ENCODE data around the gene MYO1B. TPM values are rescaled to one million over a fixed set of nuclear protein-coding genes. Genes with fewer than 3 reads are reported as not detected.
A peak's percentile ranks its signal among the peaks of the same experiment; 100 is the strongest.

MYO1B gene
- total and polyA plus RNA-seq, 2 experiments from 2014 or later = 126 to 197 TPM

GRCh38 chr2:191299866-191300265 is 54.7 kb downstream of the MYO1B start:
- peaks cover 45% of the 10 kb centered on the region for H3F3A ChIP-seq (ENCODE audit: insufficient read depth)
- H3K4me1 ChIP-seq (ENCODE audit: insufficient read depth) = peaks cover 71% of the 10 kb centered on the region
- no peaks in the 10 kb centered on the region for H3K9me2 ChIP-seq (ENCODE audit: insufficient read depth)
- H3K4me3 ChIP-seq = no peak overlapping the region
- H2AFZ ChIP-seq = no peak overlapping the region
- H3K9me3 ChIP-seq (ENCODE audit: low read depth) = no peaks in the 10 kb centered on the region
- no peaks in the 10 kb centered on the region for H3K27me3 ChIP-seq (replicated peaks; ENCODE audit: insufficient read depth)
- H4K20me1 ChIP-seq (ENCODE audit: insufficient read depth) = no peaks in the 10 kb centered on the region
- TF ChIP-seq EZH2 (IDR thresholded peaks at IDR 0.05; ENCODE audit: insufficient read depth, poor library complexity, severe bottlenecking) (no peak), EZH2phosphoT487 (IDR thresholded peaks at IDR 0.05; ENCODE audit: insufficient read depth, low read depth) (no peak)
- H3K9ac ChIP-seq = no peak overlapping the region
- H3K79me2 ChIP-seq (ENCODE audit: insufficient read depth) = peaks cover 97% of the 10 kb centered on the region
- H3K27ac ChIP-seq = peak overlapping the region; percentile 50
- in situ Hi-C loops (cut with MboI) = no loop called here
- WGBS, 2 experiments (ENCODE audit: low coverage in 1 of 2, low lambda C conversion rate in 2 of 2, missing lambda C conversion rate in 2 of 2) = 89 to 100% methylated on average over 1 of the region's 1 CpG
- no peak overlapping the region for H3K4me2 ChIP-seq (ENCODE audit: unreplicated experiment)
- no peak for DNase-seq
- peaks cover 8% of the 10 kb centered on the region; the same call in 1 of the 2 replicates for H3K36me3 ChIP-seq (ENCODE audit: low read depth)

DNA sequence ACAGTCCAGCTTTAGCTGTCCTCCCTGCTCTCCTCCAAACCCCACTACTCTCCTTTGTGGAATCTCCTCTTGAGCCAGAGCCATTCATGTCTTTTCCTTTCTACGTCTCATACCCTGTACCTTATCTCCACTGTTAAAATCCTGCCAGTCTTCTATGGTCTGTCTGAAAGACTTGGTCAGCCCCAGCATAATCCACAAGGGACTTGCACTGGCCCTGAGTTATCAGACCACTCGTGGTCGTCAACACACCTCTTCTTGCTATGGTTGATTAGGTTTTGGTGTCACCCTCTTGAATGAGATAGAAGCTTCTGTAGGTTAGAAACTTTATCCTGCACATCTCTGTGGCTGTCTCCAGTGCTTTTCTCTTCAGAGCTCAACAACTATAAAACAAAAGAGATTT is 56.8 kb downstream of the MYO1B start:
- H3K9me2 ChIP-seq (ENCODE audit: insufficient read depth) = no peaks in the 10 kb centered on the region
- no peak overlapping the region for H2AFZ ChIP-seq
- no peak overlapping the region for H3K9ac ChIP-seq
- peaks cover 60% of the 10 kb centered on the region for H3K4me1 ChIP-seq (ENCODE audit: insufficient read depth)
- WGBS, 2 experiments (ENCODE audit: low coverage in 1 of 2, low lambda C conversion rate in 2 of 2, missing lambda C conversion rate in 2 of 2) = 97 to 99% methylated on average over 3 of the region's 3 CpGs
- H3K36me3 ChIP-seq (ENCODE audit: low read depth) = peaks cover 8% of the 10 kb centered on the region; the same call in 1 of the 2 replicates
- H3K27ac ChIP-seq = no peak overlapping the region
- no peaks in the 10 kb centered on the region for H3K27me3 ChIP-seq (replicated peaks; ENCODE audit: insufficient read depth)
- TF ChIP-seq EZH2 (IDR thresholded peaks at IDR 0.05; ENCODE audit: insufficient read depth, poor library complexity, severe bottlenecking) (no peak), EZH2phosphoT487 (IDR thresholded peaks at IDR 0.05; ENCODE audit: insufficient read depth, low read depth) (no peak)
- no peak overlapping the region for H3K4me3 ChIP-seq
- H3K9me3 ChIP-seq (ENCODE audit: low read depth) = no peaks in the 10 kb centered on the region
- in situ Hi-C loops (cut with MboI) = no loop called here
- H3K4me2 ChIP-seq (ENCODE audit: unreplicated experiment) = no peak overlapping the region
- H3F3A ChIP-seq (ENCODE audit: insufficient read depth) = peaks cover 32% of the 10 kb centered on the region
- peaks cover 98% of the 10 kb centered on the region for H3K79me2 ChIP-seq (ENCODE audit: insufficient read depth)
- DNase-seq = no peak
- no peaks in the 10 kb centered on the region for H4K20me1 ChIP-seq (ENCODE audit: insufficient read depth)

DNA sequence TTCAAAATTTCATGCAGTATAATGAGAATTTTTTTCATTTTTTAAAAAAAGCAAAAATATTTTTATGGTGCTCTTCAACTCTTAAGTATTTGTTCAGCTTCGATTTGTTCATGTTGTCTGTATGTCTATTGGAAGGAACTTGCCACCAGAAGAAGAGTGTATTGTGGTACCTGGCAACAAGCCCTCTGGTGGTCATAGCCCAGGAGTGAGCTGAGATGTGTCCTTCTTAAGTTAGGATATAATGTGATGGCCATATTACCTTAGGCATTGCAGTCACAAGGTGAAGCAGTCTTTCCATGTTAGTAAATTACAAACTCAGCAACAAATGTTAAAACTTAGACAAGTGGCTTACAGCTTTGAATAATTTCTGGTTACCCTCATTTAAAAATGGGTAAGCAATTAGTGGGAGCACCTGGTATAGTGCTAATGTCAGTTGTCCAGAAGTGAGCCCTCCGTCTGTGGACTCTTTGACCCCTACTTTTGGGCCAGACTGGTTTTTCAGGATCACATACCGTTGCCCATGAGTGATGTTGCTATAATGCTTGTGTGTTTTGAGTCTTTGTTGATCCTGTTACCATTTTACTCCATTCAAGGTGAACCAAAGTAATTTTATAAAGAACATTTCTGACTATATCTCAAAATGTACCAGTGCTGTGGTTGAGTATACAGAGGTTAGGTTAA is 57.4 kb downstream of the MYO1B start:
- Histone ChIP-seq H3K4me3 (no peak overlapping the region), H3F3A (ENCODE audit: insufficient read depth) (peaks cover 25% of the 10 kb centered on the region), H3K36me3 (ENCODE audit: low read depth) (peaks cover 8% of the 10 kb centered on the region; the same call in 1 of the 2 replicates), H2AFZ (no peak overlapping the region), H3K9me3 (ENCODE audit: low read depth) (no peaks in the 10 kb centered on the region), H3K9ac (no peak overlapping the region), H4K20me1 (ENCODE audit: insufficient read depth) (no peaks in the 10 kb centered on the region), H3K27me3 (replicated peaks; ENCODE audit: insufficient read depth) (no peaks in the 10 kb centered on the region), H3K4me2 (ENCODE audit: unreplicated experiment) (no peak overlapping the region), H3K9me2 (ENCODE audit: insufficient read depth) (no peaks in the 10 kb centered on the region), H3K27ac (no peak overlapping the region), H3K4me1 (ENCODE audit: insufficient read depth) (peaks cover 54% of the 10 kb centered on the region), H3K79me2 (ENCODE audit: insufficient read depth) (peaks cover 98% of the 10 kb centered on the region)
- TF ChIP-seq EZH2phosphoT487 (IDR thresholded peaks at IDR 0.05; ENCODE audit: insufficient read depth, low read depth) = no peak
- no peak for TF ChIP-seq EZH2 (IDR thresholded peaks at IDR 0.05; ENCODE audit: insufficient read depth, poor library complexity, severe bottlenecking)
- 95 to 99% methylated on average over 3 of the region's 3 CpGs for WGBS, 2 experiments (ENCODE audit: low coverage in 1 of 2, low lambda C conversion rate in 2 of 2, missing lambda C conversion rate in 2 of 2)
- in situ Hi-C loops (cut with MboI) = no loop called here
- no peak for DNase-seq

- Histone ChIP-seq H3K9me3 (ENCODE audit: low read depth) (no peaks in the 10 kb centered on the region), H3K4me3 (no peak overlapping the region), H3K4me1 (ENCODE audit: insufficient read depth) (peaks cover 46% of the 10 kb centered on the region), H3K79me2 (ENCODE audit: insufficient read depth) (peaks cover 98% of the 10 kb centered on the region), H3F3A (ENCODE audit: insufficient read depth) (peaks cover 25% of the 10 kb centered on the region), H3K27ac (no peak overlapping the region), H3K36me3 (ENCODE audit: low read depth) (peaks cover 8% of the 10 kb centered on the region; the same call in 1 of the 2 replicates), H3K9ac (no peak overlapping the region), H2AFZ (no peak overlapping the region), H3K9me2 (ENCODE audit: insufficient read depth) (no peaks in the 10 kb centered on the region), H3K4me2 (ENCODE audit: unreplicated experiment) (no peak overlapping the region), H3K27me3 (replicated peaks; ENCODE audit: insufficient read depth) (no peaks in the 10 kb centered on the region), H4K20me1 (ENCODE audit: insufficient read depth) (no peaks in the 10 kb centered on the region)
- DNase-seq = no peak
- in situ Hi-C loops (cut with MboI) = no loop called here
- no peak for TF ChIP-seq EZH2 (IDR thresholded peaks at IDR 0.05; ENCODE audit: insufficient read depth, poor library complexity, severe bottlenecking)
- no peak for TF ChIP-seq EZH2phosphoT487 (IDR thresholded peaks at IDR 0.05; ENCODE audit: insufficient read depth, low read depth)
- 73 to 74% methylated on average over 5 of the region's 5 CpGs for WGBS, 2 experiments (ENCODE audit: low coverage in 1 of 2, low lambda C conversion rate in 2 of 2, missing lambda C conversion rate in 2 of 2)
Measured at GRCh38 chr2:191303140-191304005, 58.2 kb downstream of the MYO1B start.

Data from GM23248 (cell line).